SKM-1 treated with dmso at 0.1 percent for 144 hours (cell line): ENCODE results near the gene NDFIP1.
"Not testable (repeated sequence)": the region's sequence is repeated elsewhere in the genome, so short reads cannot be mapped to it uniquely, and the experiment has no call there.

Experiments used
- DNase-seq: peaks from one replicate; lab custom pipeline; 2025; ENCODE audit not compliant: unreplicated experiment; lab: John Stamatoyannopoulos, UW

The NDFIP1 gene

GRCh38 chr5:142151436-142152383 lies 43.1 kb downstream of the NDFIP1 start:
- peak; percentile 23 for DNase-seq

- no peak for DNase-seq
Measured at GRCh38 chr5:142152384-142152732, 43.8 kb downstream of the NDFIP1 start.

DNA sequence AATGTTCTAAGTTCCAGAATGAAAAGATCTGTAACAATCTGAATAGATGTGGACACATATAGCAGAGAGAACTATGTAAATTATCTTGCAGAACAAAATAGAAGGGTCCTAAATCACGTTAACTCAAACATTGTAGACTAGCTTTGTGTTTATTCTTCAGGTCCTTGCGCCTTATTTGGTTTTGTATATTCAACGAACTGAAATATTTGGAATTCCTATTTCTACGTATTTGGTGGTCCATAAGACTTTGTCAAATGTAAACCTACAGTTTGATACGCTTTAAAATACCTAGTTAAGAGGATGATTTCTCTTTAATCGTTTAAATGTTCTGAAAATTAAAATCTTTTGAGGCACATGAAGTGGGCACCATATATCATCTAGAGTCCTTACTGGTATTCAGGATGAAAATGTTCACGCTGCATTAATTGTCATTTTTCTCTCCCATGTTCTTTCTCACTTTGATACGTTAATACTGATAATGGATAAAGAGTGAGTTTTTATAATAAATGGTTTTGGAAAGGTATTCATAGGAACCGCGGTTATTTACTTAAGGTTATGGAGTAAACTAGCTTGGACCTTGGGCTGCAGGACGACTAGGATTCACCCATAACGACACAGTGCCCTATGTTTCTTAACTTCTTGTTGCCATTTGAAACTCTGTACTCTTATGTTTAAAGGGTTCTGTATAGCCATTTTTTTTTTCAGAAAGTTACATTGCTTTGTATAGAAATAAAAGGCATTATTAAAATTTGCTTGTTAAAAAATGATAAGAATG lies 45.3 kb downstream of the NDFIP1 start:
- DNase-seq, result no peak

- not testable (repeated sequence) for DNase-seq
Measured at GRCh38 chr5:142154449-142154841, 45.9 kb downstream of the NDFIP1 start.

DNA sequence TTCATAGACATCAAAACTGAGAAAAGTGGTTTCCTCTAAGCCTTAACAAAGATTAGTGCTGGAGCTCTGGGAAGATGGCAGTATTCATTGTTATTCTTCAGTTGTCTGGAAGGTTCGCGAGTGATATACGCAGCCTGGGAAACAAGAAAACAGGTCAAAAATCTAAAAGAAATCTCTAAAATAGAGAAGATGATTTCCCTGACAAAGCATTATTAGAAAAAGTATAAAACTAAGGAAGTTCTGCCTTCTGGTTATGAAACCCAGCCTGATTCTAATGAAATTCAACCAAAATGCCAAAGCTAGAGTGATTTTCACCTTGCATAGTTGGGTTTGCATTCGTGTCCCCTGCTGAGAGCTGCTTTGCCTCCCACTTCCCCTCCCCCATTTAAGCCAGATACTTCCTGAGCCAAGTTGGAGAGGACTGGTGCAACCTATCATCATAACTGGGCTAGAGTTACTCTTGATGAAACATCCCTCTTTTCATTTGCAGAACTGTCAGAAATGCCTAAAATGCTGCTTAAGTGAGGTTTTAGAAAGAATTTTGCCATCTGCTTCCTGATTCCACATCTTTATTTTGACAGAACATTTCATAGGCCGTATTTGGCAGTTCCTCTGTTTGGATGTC lies 48.4 kb downstream of the NDFIP1 start:
- peak; percentile 10 for DNase-seq

- no peak for DNase-seq
Measured at GRCh38 chr5:142159354-142159753, 50.8 kb downstream of the NDFIP1 start.

GRCh38 chr5:142164315-142164714 lies 55.7 kb downstream of the NDFIP1 start:
- DNase-seq, result no peak

DNA sequence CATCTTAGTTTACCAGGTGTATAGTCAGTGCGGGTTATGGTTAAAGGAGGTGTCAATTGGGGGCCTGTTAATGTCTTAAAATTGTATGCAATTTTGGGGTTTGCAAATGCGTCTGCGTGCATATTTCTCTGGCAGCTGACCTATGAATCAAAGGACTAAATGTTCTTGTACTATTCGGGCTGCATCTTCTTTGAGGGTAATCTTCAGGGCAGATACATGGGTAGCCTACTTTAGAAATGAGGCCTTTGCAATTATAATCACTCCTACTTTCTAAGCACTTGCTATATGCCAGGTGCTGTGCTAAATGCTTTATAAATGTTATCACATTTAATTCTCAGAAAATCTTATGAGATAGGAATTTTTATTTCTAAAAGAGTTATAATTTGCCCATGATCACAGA lies 58.2 kb downstream of the NDFIP1 start:
- no peak for DNase-seq

GRCh38 chr5:142167458-142167857 lies 58.9 kb downstream of the NDFIP1 start:
- peak; percentile 5 for DNase-seq

GRCh38 chr5:142168365-142168764 lies 59.8 kb downstream of the NDFIP1 start:
- no peak for DNase-seq

GRCh38 chr5:142170254-142170953 lies 61.8 kb downstream of the NDFIP1 start:
- no peak for DNase-seq

DNA sequence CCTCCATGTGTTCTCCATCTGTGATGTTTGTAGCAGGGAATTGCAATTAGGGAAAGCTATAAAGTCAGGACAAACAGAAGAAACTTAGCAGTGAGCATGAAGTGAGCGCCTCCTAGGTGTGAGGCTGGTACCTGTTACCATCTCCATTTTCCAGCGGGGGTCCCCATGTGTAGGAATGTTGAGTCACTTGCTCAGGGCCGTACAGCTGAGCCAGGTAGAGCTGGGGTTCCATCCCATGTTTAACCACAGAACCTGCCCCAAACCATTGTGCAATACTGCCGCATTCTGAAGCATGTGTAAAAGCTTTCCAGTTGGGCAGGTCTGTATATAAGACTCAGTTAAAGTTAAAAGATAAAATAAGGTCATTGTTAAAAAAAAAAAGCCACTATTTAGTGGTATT lies 62.7 kb downstream of the NDFIP1 start:
- no peak for DNase-seq

GRCh38 chr5:142175039-142175438 lies 66.5 kb downstream of the NDFIP1 start:
- no peak for DNase-seq

GRCh38 chr5:142175461-142176142 lies 67.0 kb downstream of the NDFIP1 start:
- no peak for DNase-seq

GRCh38 chr5:142176255-142176654 lies 67.7 kb downstream of the NDFIP1 start:
- DNase-seq, result no peak

GRCh38 chr5:142178651-142179050 lies 70.1 kb downstream of the NDFIP1 start:
- no peak for DNase-seq

- no peak for DNase-seq
Measured at GRCh38 chr5:142179776-142180387, 71.3 kb downstream of the NDFIP1 start.

DNA sequence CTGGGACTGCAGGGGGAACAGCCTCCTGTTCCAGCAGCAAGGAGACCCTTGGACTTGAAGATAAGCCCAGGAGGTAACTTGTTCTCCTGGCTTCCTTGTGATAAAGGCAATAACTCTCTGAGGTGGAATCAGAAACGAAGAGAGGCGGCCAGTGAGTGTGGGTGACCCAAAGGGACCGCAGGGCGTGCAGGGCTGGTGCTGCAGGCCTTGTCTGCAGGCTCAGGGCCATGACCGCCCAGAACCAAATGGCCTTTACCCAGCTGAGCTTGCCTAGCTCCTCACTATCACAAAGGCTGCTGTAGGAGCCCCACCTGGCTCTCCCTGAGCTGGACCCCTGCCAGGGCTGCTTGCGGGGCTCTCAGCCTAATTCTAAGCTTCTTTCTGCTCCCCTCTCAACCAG lies 72.5 kb downstream of the NDFIP1 start:
- DNase-seq, result no peak

DNA sequence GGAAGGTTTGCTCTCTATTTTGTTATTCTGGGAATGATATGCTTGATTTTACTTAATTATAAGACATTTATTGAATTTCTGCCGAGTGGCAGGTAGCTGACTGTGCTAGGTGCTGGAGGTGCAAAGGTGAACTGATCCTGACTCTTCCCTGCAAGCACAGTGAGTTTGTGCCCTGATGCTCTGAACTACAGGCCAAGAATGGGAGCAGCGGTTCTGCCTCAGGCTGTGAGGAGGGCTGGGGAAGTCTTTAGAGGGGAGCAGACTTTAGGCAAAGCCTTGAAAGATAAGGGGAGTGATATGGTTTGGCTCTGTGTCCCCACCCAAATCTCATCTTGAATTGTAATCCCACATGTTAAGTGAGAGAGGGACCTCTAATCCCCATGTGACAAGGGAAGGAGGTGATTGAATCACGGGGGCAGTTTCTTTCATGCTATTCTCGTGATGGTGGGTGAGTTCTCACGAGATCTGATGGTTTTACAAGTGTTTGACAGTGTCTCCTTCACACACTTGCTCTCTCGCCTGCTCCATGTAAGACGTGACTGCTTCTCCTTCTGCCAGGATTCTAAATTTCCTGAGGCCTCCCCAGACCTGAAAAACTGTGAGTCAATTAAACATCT lies 73.1 kb downstream of the NDFIP1 start:
- DNase-seq, result no peak

DNA sequence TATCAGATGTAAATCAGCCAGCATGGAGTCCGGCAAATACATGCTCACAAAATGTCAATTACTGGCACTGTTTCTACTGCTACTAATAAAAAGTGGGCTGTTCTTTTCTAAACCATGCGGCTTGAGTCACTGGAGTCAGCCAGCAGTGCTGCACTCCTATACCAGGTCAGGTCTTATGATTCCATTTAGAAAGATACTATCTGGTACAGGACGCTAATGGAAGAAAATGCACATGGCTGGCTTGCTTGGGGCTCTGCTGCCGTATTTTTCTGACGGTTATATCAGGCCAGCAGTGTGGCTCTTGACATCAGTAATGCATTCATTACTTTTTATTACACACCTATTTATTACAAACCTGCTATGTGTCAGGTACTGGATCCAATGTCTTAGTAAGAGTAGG lies 74.3 kb downstream of the NDFIP1 start:
- DNase-seq, result no peak
